Activated naive CD4-positive, alpha-beta T cell treated with anti-CD3 and anti-CD28 coated beads, Interleukin-2, amount 50 U/mL, for 24 hours (primary cell): Measurements from ENCODE around the gene IFT122.

ENCODE experiments used
- H3K27ac Mint-ChIP-seq: one replicate; pipeline ENCODE4 v1.8.0; 2021; ENCODE audit warnings: mild to moderate bottlenecking, mixed read lengths
- H3K27me3 Mint-ChIP-seq: one replicate; pipeline ENCODE4 v1.8.0; 2021; ENCODE audit warnings: mixed read lengths
- H3K36me3 Mint-ChIP-seq: one replicate; pipeline ENCODE4 v1.8.0; 2021; ENCODE audit warnings: mixed read lengths
- H3K4me1 Mint-ChIP-seq: one replicate; pipeline ENCODE4 v1.8.0; 2021; ENCODE audit warnings: mixed read lengths
- H3K4me3 Mint-ChIP-seq: one replicate; pipeline ENCODE4 v1.8.0; 2021; ENCODE audit warnings: mild to moderate bottlenecking, mixed read lengths
- H3K9me3 Mint-ChIP-seq: one replicate; pipeline ENCODE4 v1.8.0; 2021; ENCODE audit warnings: mixed read lengths

The IFT122 gene

DNA sequence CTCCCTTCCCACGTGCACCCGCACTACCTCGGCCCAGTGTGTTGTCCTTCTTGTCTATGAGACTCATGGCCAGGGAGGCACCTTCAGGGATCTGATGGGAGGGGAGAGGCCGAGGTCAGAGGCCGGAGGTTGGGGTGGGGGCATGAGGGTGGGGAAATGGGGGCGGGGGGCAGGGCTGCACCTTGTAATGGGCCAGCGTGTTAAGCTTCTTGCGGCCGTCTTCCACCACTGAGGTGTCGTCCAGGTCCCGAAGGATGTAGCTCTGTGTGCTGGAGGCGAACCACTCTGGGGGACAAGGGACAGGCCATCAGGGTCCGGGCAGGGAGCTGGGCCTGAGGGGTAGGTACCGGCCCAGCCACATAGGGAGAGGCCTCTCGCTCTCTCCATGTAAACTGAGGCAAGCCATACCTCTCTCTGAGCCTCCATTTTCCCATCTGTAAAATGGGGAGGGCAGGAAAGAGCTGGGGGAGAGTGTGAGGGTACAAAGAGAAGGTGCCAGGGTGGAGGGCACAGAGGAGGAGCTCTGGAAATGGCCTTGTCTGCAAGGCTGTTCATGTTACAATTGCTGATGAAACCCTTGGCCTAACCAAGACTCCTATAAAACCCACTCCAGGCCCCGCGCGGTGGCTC, 121.7 kb downstream of the IFT122 start:
- no peak overlapping the region for H3K27ac Mint-ChIP-seq
- no peaks in the 10 kb centered on the region for H3K9me3 Mint-ChIP-seq
- H3K4me1 Mint-ChIP-seq: no peaks in the 10 kb centered on the region
- H3K36me3 Mint-ChIP-seq: no peaks in the 10 kb centered on the region
- no peak overlapping the region for H3K4me3 Mint-ChIP-seq
- no peaks in the 10 kb centered on the region for H3K27me3 Mint-ChIP-seq

- H3K9me3 Mint-ChIP-seq: no peaks in the 10 kb centered on the region
- H3K27ac Mint-ChIP-seq: no peak overlapping the region
- H3K4me3 Mint-ChIP-seq: no peak overlapping the region
- no peaks in the 10 kb centered on the region for H3K27me3 Mint-ChIP-seq
- no peaks in the 10 kb centered on the region for H3K36me3 Mint-ChIP-seq
- no peaks in the 10 kb centered on the region for H3K4me1 Mint-ChIP-seq
These were observed 122.8 kb downstream of the IFT122 start for GRCh38 chr3:129562803-129563202.

DNA sequence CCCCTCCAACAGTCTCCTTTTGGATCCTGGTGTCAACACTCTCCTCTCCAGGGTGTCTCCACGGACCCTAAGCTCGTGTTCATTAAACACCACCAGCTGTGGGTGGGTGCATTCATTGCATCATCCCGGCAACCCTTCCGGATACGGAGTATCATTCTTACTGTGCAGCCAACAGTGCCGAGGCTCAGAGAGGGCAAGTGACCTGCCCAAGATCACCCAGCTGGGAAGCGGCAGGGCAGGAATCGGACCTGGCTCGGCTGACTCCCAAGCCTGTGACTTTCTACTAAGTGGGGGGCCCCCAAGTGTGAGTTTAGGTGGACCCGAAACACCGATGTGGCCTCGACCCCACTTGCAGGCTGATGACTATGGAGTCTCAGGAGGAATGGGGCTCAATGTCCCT, 123.3 kb downstream of the IFT122 start:
- Mint-ChIP-seq H3K9me3 (no peaks in the 10 kb centered on the region), H3K27me3 (no peaks in the 10 kb centered on the region), H3K27ac (no peak overlapping the region), H3K4me1 (no peaks in the 10 kb centered on the region), H3K36me3 (no peaks in the 10 kb centered on the region), H3K4me3 (no peak overlapping the region)

DNA sequence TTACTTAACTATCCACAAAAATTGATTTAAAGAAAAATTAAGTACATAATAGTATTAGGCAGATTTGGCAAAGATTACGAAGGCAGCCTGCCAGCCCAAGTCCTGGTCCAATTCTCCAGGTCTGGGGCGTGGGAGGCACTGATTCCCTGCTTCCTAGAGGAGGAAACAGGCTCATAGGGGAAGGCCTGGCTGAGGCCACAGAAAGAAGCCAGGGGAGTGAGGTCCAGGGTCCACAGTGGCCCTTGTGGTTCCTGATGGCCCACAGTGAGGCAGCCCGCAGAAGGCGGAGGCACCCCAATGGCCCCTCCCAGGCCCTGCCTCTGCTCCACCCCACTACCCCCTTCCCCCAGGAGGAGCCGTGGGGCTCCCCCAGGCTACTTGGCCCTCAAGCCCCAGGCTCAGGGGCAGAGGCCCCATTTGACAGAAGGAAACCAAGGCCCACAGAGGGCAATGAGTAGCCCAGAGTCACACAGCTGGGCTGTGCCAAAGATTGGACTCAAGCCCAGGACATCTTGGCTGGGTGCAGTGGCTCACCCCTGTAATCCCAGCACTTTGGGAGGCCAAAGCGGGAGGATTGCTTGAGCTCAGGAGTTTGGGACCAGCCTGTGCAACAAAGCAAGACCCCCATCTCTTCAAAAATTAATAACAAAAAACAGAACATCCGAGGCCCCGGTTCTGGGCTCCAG, 124.0 kb downstream of the IFT122 start:
- H3K4me1 Mint-ChIP-seq: no peaks in the 10 kb centered on the region
- H3K4me3 Mint-ChIP-seq: no peak overlapping the region
- H3K36me3 Mint-ChIP-seq: no peaks in the 10 kb centered on the region
- no peaks in the 10 kb centered on the region for H3K9me3 Mint-ChIP-seq
- no peaks in the 10 kb centered on the region for H3K27me3 Mint-ChIP-seq
- no peak overlapping the region for H3K27ac Mint-ChIP-seq

DNA sequence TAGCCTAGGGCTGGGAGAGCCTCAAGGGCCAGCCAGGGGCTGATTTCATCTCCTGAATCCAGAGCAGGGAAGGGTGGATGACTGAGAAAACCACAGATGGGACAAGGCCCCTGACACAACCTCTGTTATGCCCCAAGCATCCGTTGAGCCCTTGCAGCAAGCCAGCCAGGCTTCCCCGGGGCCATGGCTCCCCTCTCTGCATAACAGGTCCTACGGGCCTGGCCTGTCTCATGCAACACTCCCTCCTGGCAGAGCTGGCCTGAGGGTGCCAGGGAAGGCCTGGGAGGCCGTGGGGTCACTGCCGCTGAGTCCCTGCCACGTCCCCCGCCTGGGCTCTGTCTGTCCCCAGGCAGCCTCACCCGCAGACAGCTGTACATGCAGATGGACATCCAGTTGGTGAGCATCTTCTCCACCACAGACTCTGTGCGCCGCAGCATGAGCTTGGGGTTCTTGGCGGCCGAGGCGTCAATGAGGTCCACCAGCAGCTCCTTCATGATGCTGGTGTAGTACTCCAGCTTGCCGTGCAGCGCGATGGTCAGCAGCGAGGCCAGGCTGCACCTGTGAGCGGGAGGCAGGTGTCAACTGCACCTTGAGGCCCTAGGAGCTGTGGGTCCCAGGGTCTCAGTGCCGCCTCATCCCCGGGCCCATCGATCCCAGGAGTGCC, 125.1 kb downstream of the IFT122 start:
- no peaks in the 10 kb centered on the region for H3K4me1 Mint-ChIP-seq

DNA sequence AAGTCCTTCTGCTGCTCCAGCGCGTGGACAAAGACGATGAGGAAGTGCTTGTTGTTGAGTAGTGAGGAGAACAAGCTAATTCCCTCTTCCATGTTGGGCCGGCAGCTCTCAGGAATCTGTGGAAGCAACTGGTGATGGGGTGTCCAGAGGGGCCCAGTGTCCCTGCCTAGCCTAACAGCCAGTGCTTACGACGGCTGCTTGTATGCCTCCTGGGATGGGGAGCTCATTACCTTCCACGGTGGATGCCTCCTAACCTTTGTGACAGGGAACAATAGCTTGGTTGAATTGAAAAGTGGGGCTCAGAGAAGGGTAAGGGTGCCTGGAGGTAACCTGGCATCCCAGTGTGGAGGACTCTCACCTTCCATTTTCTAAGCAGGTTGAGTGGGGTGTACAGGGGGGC, 125.9 kb downstream of the IFT122 start:
- no peaks in the 10 kb centered on the region for H3K27me3 Mint-ChIP-seq
- H3K27ac Mint-ChIP-seq: no peak overlapping the region
- no peaks in the 10 kb centered on the region for H3K36me3 Mint-ChIP-seq
- H3K4me3 Mint-ChIP-seq: no peak overlapping the region
- H3K9me3 Mint-ChIP-seq: no peaks in the 10 kb centered on the region
- H3K4me1 Mint-ChIP-seq: no peaks in the 10 kb centered on the region

More for the DNA sequence above, 125.1 kb downstream of the IFT122 start:
- Mint-ChIP-seq H3K4me3 (no peak overlapping the region), H3K27ac (no peak overlapping the region), H3K9me3 (no peaks in the 10 kb centered on the region), H3K36me3 (no peaks in the 10 kb centered on the region), H3K27me3 (no peaks in the 10 kb centered on the region)

- Mint-ChIP-seq H3K27me3 (no peaks in the 10 kb centered on the region), H3K36me3 (no peaks in the 10 kb centered on the region), H3K27ac (no peak overlapping the region), H3K4me3 (no peak overlapping the region), H3K9me3 (no peaks in the 10 kb centered on the region), H3K4me1 (no peaks in the 10 kb centered on the region)
These were observed 127.2 kb downstream of the IFT122 start for GRCh38 chr3:129567176-129567705.

GRCh38 chr3:129567939-129568338, 127.9 kb downstream of the IFT122 start:
- Mint-ChIP-seq H3K4me3 (no peak overlapping the region), H3K27ac (no peak overlapping the region), H3K9me3 (no peaks in the 10 kb centered on the region), H3K4me1 (no peaks in the 10 kb centered on the region), H3K36me3 (no peaks in the 10 kb centered on the region), H3K27me3 (no peaks in the 10 kb centered on the region)

GRCh38 chr3:129569856-129570255, 129.8 kb downstream of the IFT122 start:
- no peaks in the 10 kb centered on the region for H3K36me3 Mint-ChIP-seq
- no peaks in the 10 kb centered on the region for H3K27me3 Mint-ChIP-seq
- no peaks in the 10 kb centered on the region for H3K4me1 Mint-ChIP-seq
- H3K4me3 Mint-ChIP-seq: no peak overlapping the region
- H3K27ac Mint-ChIP-seq: no peak overlapping the region
- H3K9me3 Mint-ChIP-seq: no peaks in the 10 kb centered on the region
